HCT116 (cell line): ENCODE data around the gene VLDLR. TPM values are rescaled to one million over a fixed set of nuclear protein-coding genes. Genes with fewer than 3 reads are reported as not detected.

ENCODE experiments used
- ATAC-seq: fragments of 200-7000 bp; cut with Tn5 transposase; 2 replicates; pipeline ENCODE4 v1.9.1; 2020; ENCODE audit warnings: mild to moderate bottlenecking, moderate library complexity
- BruUV-seq: library from RNA; stranded (reverse); fragments of 400-500 nt; replicated peaks from 2 replicates; lab custom pipeline; 2021; lab: Mats Ljungman, UMichigan
- CTCF ChIA-PET: fragments of 300-600 bp; sonication (Branson Sonifier 250); formaldehyde crosslinking; loops from one replicate; lab custom pipeline; 2021; ENCODE audit warnings: antibody characterized with exemption; lab: Charles Lee
- POLR2A ChIA-PET: fragments of 300-600, 350-600 bp; sonication (Branson Sonifier 250); formaldehyde crosslinking; loops from one replicate; lab custom pipeline; 2021; ENCODE audit warnings: antibody characterized with exemption; lab: Charles Lee
- RAD21 ChIA-PET, 2 experiments: fragments of 300-600 bp; sonication (Branson Sonifier 250); formaldehyde crosslinking; loops; one replicate each; lab custom pipeline; 2023; ENCODE audit warnings: low total read pairs in 2 of 2; ENCODE audit not compliant: uncharacterized antibody in 2 of 2, unreplicated experiment in 2 of 2, low non-redundant PET in 1 of 2; lab: Charles Lee
- DNase-seq: peaks from one replicate; pipeline ENCODE4 v3.0.0-alpha.2; 2010; ENCODE audit warnings: low read depth, low spot score
- H2AFZ ChIP-seq: fragments of 200-600 bp; shearing (Covaris generic), sonication (generic); 2 replicates; pipeline ENCODE4 v1.6.1; 2017; ENCODE audit warnings: low read depth, mixed run types, mixed read lengths, antibody characterized with exemption, low read length; ENCODE audit not compliant: poor library complexity, severe bottlenecking
- H3K27ac ChIP-seq: 2 replicates; pipeline ENCODE4 v1.5.1; 2012; ENCODE audit warnings: low read depth, low read length
- H3K27me3 ChIP-seq: fragments of 200-600 bp; sonication (generic); 2 replicates; pipeline ENCODE4 v1.6.1; 2016; ENCODE audit warnings: mixed run types, low read length, mixed read lengths; ENCODE audit not compliant: insufficient read depth
- H3K36me3 ChIP-seq, 2 experiments: fragments of 200-500 bp in 1 of 2; fragments of 200-600 bp in 1 of 2; sonication (Bioruptor generic) in 1 of 2; sonication (generic) in 1 of 2; 2 replicates each; pipeline versions ENCODE4 v1.5.1 to v1.6.1; 2014 to 2016; ENCODE audit warnings: low read length in 2 of 2, inconsistent platforms in 1 of 2, mixed read lengths in 1 of 2, mixed run types in 1 of 2; ENCODE audit not compliant: insufficient read depth in 2 of 2, control insufficient read depth in 1 of 2
- H3K4me1 ChIP-seq, 2 experiments: fragments of 200-600 bp in 1 of 2; sonication (generic) in 1 of 2; 2 replicates each; pipeline versions ENCODE4 v1.5.1 to v1.6.1; 2012 to 2017; ENCODE audit warnings: low read length in 2 of 2, inconsistent platforms in 1 of 2, mild to moderate bottlenecking in 1 of 2, mixed read lengths in 1 of 2, mixed run types in 1 of 2, moderate library complexity in 1 of 2; ENCODE audit not compliant: insufficient read depth in 2 of 2, control insufficient read depth in 1 of 2
- H3K4me2 ChIP-seq: fragments of 200-600 bp; sonication (generic); 2 replicates; pipeline ENCODE4 v1.6.1; 2017; ENCODE audit warnings: mixed run types, low read length, mixed read lengths
- H3K4me3 ChIP-seq, 2 experiments: fragments of 200-600 bp in 1 of 2; sonication (generic) in 1 of 2; replicated peaks in 1 of 2; 2 replicates each; pipeline ENCODE4 v1.5.1; 2011 to 2016; ENCODE audit warnings: low read length in 2 of 2, control low read depth in 1 of 2, low read depth in 1 of 2, mild to moderate bottlenecking in 1 of 2, mixed read lengths in 1 of 2, mixed run types in 1 of 2
- H3K79me2 ChIP-seq: fragments of 200-600 bp; sonication (generic); 2 replicates; pipeline ENCODE4 v1.6.1; 2017; ENCODE audit warnings: mild to moderate bottlenecking, mixed run types, low read length, moderate library complexity, mixed read lengths; ENCODE audit not compliant: insufficient read depth
- H3K9ac ChIP-seq: fragments of 200-600 bp; sonication (generic); 2 replicates; pipeline ENCODE4 v1.6.1; 2016; ENCODE audit warnings: low read length, mixed read lengths
- H3K9me2 ChIP-seq: fragments of 200-600 bp; sonication (generic), shearing (Covaris generic); 2 replicates; pipeline ENCODE4 v1.6.1; 2017; ENCODE audit warnings: mixed run types, mild to moderate bottlenecking, moderate library complexity; ENCODE audit not compliant: insufficient read depth
- H3K9me3 ChIP-seq, 2 experiments: fragments of 200-500 bp in 1 of 2; fragments of 200-600 bp in 1 of 2; sonication (Bioruptor generic) in 1 of 2; sonication (generic) in 1 of 2; 2 replicates each; pipeline ENCODE4 v1.6.1; 2014 to 2017; ENCODE audit warnings: low read length in 2 of 2, mixed read lengths in 2 of 2, inconsistent platforms in 1 of 2, low read depth in 1 of 2, mild to moderate bottlenecking in 1 of 2, mixed run types in 1 of 2, moderate library complexity in 1 of 2; ENCODE audit not compliant: control insufficient read depth in 1 of 2, insufficient read depth in 1 of 2
- H4K20me1 ChIP-seq: fragments of 200-600 bp; sonication (generic), shearing (Covaris generic); 2 replicates; pipeline ENCODE4 v1.6.1; 2017; ENCODE audit warnings: mixed run types, mild to moderate bottlenecking, moderate library complexity; ENCODE audit not compliant: insufficient read depth
- ATF3 ChIP-seq: IDR thresholded peaks from 2 replicates; pipeline ENCODE4 v1.6.1; 2012
- CEBPB ChIP-seq: IDR thresholded peaks from 2 replicates; pipeline ENCODE4 v1.6.1; 2012; ENCODE audit warnings: low read depth
- EGR1 ChIP-seq: IDR thresholded peaks from 2 replicates; pipeline ENCODE4 v1.6.1; 2012; ENCODE audit warnings: low read depth
- ELF1 ChIP-seq: IDR thresholded peaks from 2 replicates; pipeline ENCODE4 v1.6.1; 2012; ENCODE audit warnings: low read depth, borderline replicate concordance
- EZH2 ChIP-seq: fragments of 200-600 bp; sonication (generic); IDR thresholded peaks from 2 replicates; pipeline ENCODE4 v1.6.1; 2017; ENCODE audit warnings: antibody characterized with exemption, mixed run types
- FOSL1 ChIP-seq: IDR thresholded peaks from 2 replicates; pipeline ENCODE4 v1.6.1; 2012; ENCODE audit warnings: low read depth
- JUND ChIP-seq: IDR thresholded peaks from 2 replicates; pipeline ENCODE4 v1.6.1; 2012
- POLR2A ChIP-seq: IDR thresholded peaks from 2 replicates; pipeline ENCODE4 v1.7.0; 2011; ENCODE audit warnings: borderline replicate concordance; ENCODE audit not compliant: insufficient read depth, insufficient read length; ENCODE audit errors: extremely low read depth
- POLR2AphosphoS5 ChIP-seq: IDR thresholded peaks from 2 replicates; pipeline ENCODE4 v1.6.1; 2011; ENCODE audit warnings: mild to moderate bottlenecking, low read depth, low read length, moderate library complexity
- RAD21 ChIP-seq: IDR thresholded peaks from 2 replicates; pipeline ENCODE4 v1.6.1; 2012; ENCODE audit warnings: low read depth, mild to moderate bottlenecking
- SP1 ChIP-seq: IDR thresholded peaks from 2 replicates; pipeline ENCODE4 v1.6.1; 2012; ENCODE audit warnings: low read depth
- SRF ChIP-seq: IDR thresholded peaks from 2 replicates; pipeline ENCODE4 v1.6.1; 2012; ENCODE audit warnings: low read depth
- TCF7L2 ChIP-seq: IDR thresholded peaks from 2 replicates; pipeline ENCODE4 v1.7.0; 2011; ENCODE audit warnings: borderline replicate concordance, inconsistent platforms; ENCODE audit not compliant: insufficient read depth, insufficient read length; ENCODE audit errors: extremely low read depth
- YY1 ChIP-seq: IDR thresholded peaks from 2 replicates; pipeline ENCODE4 v1.6.1; 2011; ENCODE audit warnings: low read length, low read depth, moderate library complexity, mild to moderate bottlenecking; ENCODE audit not compliant: insufficient replicate concordance; ENCODE audit errors: extremely low read depth
- ZFX ChIP-seq: fragments of 450-650 bp; IDR thresholded peaks from 2 replicates; pipeline ENCODE4 v1.6.1; 2017
- intact Hi-C: fragments of 100-400 bp; cut with micrococcal nuclease; formaldehyde crosslinking; loops from 2 replicates; pipeline ENCODE4 v1.10.0; 2022
- total RNA-seq: library from RNA; stranded (reverse); gene quantifications from one replicate; pipeline ENCODE4 v1.2.1, GENCODE V29; 2021; ENCODE audit not compliant: unreplicated experiment
- TF ChIP-seq, protein P1 (sequence below): IDR thresholded peaks from 2 replicates; pipeline ENCODE4 v1.6.1; 2012; ENCODE audit warnings: low read depth
- TF ChIP-seq, protein P2 (sequence below): IDR thresholded peaks from 2 replicates; pipeline ENCODE4 v1.6.1; 2012
- TF ChIP-seq, protein P3 (sequence below): IDR thresholded peaks from 2 replicates; pipeline ENCODE4 v1.6.1; 2011; ENCODE audit warnings: mild to moderate bottlenecking, low read length, moderate library complexity; ENCODE audit not compliant: insufficient replicate concordance; ENCODE audit errors: extremely low read depth

VLDLR gene
- total RNA-seq, 1 experiment from 2014 or later = 0.17 TPM

DNA sequence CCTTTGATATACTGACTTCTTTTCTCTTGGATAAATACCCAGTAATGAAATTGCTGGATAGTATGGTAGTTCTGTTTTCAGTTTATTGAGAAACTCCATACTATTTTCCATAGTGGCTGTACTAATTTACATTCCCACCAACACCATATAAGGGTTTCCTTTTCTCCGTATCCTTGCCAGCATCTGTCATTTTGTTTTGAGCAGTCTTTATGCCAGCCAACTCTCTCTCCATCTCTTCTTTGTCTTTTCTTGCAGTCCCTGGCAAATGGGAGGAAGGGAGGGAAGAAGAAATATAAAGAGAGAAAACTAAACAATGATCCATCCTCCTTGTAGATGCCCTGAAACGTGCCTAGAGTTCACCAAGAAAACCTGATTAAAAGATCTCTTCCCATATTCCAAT is 9.6 kb upstream of the VLDLR start (continued):
- TF ChIP-seq, protein P1, sequence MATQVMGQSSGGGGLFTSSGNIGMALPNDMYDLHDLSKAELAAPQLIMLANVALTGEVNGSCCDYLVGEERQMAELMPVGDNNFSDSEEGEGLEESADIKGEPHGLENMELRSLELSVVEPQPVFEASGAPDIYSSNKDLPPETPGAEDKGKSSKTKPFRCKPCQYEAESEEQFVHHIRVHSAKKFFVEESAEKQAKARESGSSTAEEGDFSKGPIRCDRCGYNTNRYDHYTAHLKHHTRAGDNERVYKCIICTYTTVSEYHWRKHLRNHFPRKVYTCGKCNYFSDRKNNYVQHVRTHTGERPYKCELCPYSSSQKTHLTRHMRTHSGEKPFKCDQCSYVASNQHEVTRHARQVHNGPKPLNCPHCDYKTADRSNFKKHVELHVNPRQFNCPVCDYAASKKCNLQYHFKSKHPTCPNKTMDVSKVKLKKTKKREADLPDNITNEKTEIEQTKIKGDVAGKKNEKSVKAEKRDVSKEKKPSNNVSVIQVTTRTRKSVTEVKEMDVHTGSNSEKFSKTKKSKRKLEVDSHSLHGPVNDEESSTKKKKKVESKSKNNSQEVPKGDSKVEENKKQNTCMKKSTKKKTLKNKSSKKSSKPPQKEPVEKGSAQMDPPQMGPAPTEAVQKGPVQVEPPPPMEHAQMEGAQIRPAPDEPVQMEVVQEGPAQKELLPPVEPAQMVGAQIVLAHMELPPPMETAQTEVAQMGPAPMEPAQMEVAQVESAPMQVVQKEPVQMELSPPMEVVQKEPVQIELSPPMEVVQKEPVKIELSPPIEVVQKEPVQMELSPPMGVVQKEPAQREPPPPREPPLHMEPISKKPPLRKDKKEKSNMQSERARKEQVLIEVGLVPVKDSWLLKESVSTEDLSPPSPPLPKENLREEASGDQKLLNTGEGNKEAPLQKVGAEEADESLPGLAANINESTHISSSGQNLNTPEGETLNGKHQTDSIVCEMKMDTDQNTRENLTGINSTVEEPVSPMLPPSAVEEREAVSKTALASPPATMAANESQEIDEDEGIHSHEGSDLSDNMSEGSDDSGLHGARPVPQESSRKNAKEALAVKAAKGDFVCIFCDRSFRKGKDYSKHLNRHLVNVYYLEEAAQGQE = no peak
- no peak for TF ChIP-seq POLR2AphosphoS5
- no peak for TF ChIP-seq YY1
- TF ChIP-seq, protein P2, sequence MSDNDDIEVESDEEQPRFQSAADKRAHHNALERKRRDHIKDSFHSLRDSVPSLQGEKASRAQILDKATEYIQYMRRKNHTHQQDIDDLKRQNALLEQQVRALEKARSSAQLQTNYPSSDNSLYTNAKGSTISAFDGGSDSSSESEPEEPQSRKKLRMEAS = no peak
- no peak for TF ChIP-seq JUND
- no peak for TF ChIP-seq FOSL1
- TF ChIP-seq RAD21 = no peak
- TF ChIP-seq SP1 = no peak
- TF ChIP-seq POLR2A = no peak
- TF ChIP-seq CEBPB = no peak
- TF ChIP-seq ELF1 = no peak

DNA sequence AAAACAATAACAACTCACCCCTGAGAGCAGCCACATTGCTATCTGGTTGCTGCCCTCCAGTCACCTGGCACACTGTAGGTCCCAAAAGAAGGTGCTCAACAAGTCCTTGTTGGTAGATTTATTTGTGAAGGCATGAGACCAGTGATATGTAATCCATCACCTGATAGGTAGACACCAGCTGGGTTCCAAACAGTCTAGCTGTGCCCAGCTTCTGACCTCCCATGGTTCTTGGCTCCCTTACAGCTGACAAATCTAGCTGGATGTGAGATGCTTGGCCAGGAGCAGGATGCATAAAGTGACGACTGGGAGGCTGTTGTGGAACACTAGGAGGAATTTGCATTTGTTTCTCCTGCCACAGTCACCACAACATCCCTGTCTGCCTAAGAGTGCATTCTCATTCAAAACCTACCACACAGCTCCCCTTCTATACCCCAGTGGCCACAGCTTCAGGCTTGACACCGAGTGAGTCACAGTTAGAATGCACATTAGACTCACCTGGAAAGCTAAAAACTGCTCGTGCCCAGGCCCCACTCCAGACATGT is 7.8 kb upstream of the VLDLR start:
- intact Hi-C loops = no loop called here
- POLR2A ChIA-PET = no interaction called here
- Histone ChIP-seq H2AFZ (no peak overlapping the region), H3K36me3 (no peaks in the 10 kb centered on the region), H3K27me3 (peaks cover 25% of the 10 kb centered on the region), H3K4me3 (no peak overlapping the region), H3K9me3 (no peaks in the 10 kb centered on the region), H3K9me2 (no peaks in the 10 kb centered on the region), H4K20me1 (no peaks in the 10 kb centered on the region), H3K4me2 (no peak overlapping the region), H3K27ac (no peak overlapping the region), H3K79me2 (no peaks in the 10 kb centered on the region), H3K4me1 (no peaks in the 10 kb centered on the region), H3K9ac (no peak overlapping the region)
- CTCF ChIA-PET = no interaction called here
- BruUV-seq = no TSS peak
- ATAC-seq (no peak), DNase-seq (no peak)
- RAD21 ChIA-PET = no interaction called here
- TF ChIP-seq ELF1 (no peak), CEBPB (no peak), SP1 (no peak), EZH2 (no peak), POLR2AphosphoS5 (no peak), ATF3 (no peak), EGR1 (no peak), ZFX (no peak), POLR2A (no peak), SRF (no peak), TCF7L2 (no peak)
- TF ChIP-seq, protein P3, sequence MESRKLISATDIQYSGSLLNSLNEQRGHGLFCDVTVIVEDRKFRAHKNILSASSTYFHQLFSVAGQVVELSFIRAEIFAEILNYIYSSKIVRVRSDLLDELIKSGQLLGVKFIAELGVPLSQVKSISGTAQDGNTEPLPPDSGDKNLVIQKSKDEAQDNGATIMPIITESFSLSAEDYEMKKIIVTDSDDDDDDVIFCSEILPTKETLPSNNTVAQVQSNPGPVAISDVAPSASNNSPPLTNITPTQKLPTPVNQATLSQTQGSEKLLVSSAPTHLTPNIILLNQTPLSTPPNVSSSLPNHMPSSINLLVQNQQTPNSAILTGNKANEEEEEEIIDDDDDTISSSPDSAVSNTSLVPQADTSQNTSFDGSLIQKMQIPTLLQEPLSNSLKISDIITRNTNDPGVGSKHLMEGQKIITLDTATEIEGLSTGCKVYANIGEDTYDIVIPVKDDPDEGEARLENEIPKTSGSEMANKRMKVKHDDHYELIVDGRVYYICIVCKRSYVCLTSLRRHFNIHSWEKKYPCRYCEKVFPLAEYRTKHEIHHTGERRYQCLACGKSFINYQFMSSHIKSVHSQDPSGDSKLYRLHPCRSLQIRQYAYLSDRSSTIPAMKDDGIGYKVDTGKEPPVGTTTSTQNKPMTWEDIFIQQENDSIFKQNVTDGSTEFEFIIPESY = no peak
